ENCODE results near the gene NDUFB2. TPM values are rescaled to one million over a fixed set of nuclear protein-coding genes. Genes with fewer than 3 reads are reported as not detected.
A peak's percentile ranks its signal among the peaks of the same experiment; 100 is the strongest.
"Not testable (repeated sequence)": the region's sequence is repeated elsewhere in the genome, so short reads cannot be mapped to it uniquely, and the experiment has no call there.

The NDUFB2 gene
- 194 TPM for polyA plus RNA-seq (2013, experiment 1 of 2; ENCODE audit: insufficient read length)
- 110 TPM for polyA plus RNA-seq (2013, experiment 2 of 2; ENCODE audit: insufficient read length)

GRCh38 chr7:140696680-140697446 lies at the start of gene NDUFB2:
Gene NDUFB2 (plus strand): TSS chr7:140696708. CDS start chr7:140696745, 37 bp downstream.
- DNase-seq: peak; percentile 84

GRCh38 chr7:140646931-140647647 lies 49.4 kb upstream of the NDUFB2 start:
- peak; percentile 47 for DNase-seq

- peak; percentile 69 for DNase-seq
Observed at GRCh38 chr7:140649556-140650205, 46.8 kb upstream of the NDUFB2 start.

GRCh38 chr7:140650367-140650766 lies 46.1 kb upstream of the NDUFB2 start:
- DNase-seq: no peak

GRCh38 chr7:140653319-140654108 lies 43.0 kb upstream of the NDUFB2 start:
- peak; percentile 77 for DNase-seq

GRCh38 chr7:140654109-140654387 lies 42.5 kb upstream of the NDUFB2 start:
- no peak for DNase-seq

- DNase-seq: no peak
Observed at GRCh38 chr7:140654661-140655060, 41.8 kb upstream of the NDUFB2 start.

GRCh38 chr7:140655511-140656408 lies 40.7 kb upstream of the NDUFB2 start:
- no peak for DNase-seq

- peak; percentile 54 for DNase-seq
Observed at GRCh38 chr7:140656548-140657515, 39.7 kb upstream of the NDUFB2 start.

- no peak for DNase-seq
Observed at GRCh38 chr7:140657891-140658290, 38.6 kb upstream of the NDUFB2 start.

- peak; percentile 60 for DNase-seq
Observed at GRCh38 chr7:140659856-140660255, 36.7 kb upstream of the NDUFB2 start.

GRCh38 chr7:140661124-140661523 lies 35.4 kb upstream of the NDUFB2 start:
- DNase-seq: no peak

- DNase-seq: not testable (repeated sequence)
Observed at GRCh38 chr7:140662938-140663337, 33.6 kb upstream of the NDUFB2 start.

- DNase-seq: peak; percentile 16
Observed at GRCh38 chr7:140667476-140667875, 29.0 kb upstream of the NDUFB2 start.

- no peak for DNase-seq
Observed at GRCh38 chr7:140668641-140669040, 27.9 kb upstream of the NDUFB2 start.

- no peak for DNase-seq
Observed at GRCh38 chr7:140669352-140669751, 27.2 kb upstream of the NDUFB2 start.

- DNase-seq: not testable (repeated sequence)
Observed at GRCh38 chr7:140669862-140670261, 26.6 kb upstream of the NDUFB2 start.

GRCh38 chr7:140670343-140670935 lies 26.1 kb upstream of the NDUFB2 start:
- no peak for DNase-seq

- no peak for DNase-seq
Observed at GRCh38 chr7:140671966-140672365, 24.5 kb upstream of the NDUFB2 start.

Data from fibroblast of skin of back (primary cell).